OCI-LY1 (cell line): ENCODE data around the gene GRIN2A.

Experiments used
- EZH2 ChIP-seq: fragments of 200-600 bp; sonication (generic), shearing (Covaris generic); IDR thresholded peaks from 2 replicates; pipeline ENCODE4 v1.8.0; 2017; ENCODE audit warnings: borderline replicate concordance, mixed run types, mild to moderate bottlenecking, antibody characterized with exemption, low read length, moderate library complexity, mixed read lengths
- TF ChIP-seq, protein P1 (sequence below): fragments of 200-600 bp; sonication (generic), shearing (Covaris generic); IDR thresholded peaks from 2 replicates; pipeline ENCODE4 v1.5.1; 2017; ENCODE audit warnings: mild to moderate bottlenecking, antibody characterized with exemption, low read length, moderate library complexity, mixed read lengths

DNA sequence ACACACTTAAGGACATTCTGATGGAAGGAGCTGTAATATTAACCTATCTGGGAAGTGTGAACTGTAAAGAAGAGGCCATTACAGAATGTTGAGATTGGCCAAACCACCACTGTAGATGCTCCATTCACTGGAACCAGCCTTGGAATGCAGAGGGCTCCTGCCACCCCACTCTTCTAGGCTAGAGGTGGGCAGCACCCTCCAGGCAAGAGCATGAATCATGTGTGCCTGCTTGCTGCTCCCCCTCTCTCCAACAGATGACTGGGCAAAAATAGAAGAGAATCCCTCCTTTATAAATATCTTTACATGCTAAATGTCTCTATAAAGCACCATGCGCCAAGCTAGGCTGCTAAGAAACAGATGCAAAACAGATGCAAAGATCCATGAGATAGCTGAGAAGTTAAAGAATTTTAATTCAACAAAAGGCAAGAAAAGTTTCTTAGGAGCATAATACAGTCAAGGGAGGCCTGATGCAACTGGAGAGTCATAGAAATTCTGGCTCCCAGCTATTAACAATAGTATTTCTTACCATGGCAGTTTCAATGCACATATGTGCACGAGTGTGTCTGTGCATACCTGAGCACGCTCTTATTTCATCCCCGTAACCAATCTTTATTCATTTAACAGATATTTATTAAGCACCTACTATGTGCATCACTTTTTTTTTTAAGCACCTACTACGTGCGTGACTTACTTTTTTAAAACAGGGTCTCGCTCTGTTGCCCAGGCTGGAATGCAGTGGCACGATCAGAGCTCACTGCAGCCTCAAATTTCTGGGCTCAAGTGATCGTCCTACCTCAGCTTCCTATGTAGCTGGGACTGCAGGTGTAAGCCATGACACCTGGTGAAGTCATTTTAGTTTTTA lies 53.6 kb downstream of the GRIN2A start:
- TF ChIP-seq EZH2, result no peak
- TF ChIP-seq, protein P1, sequence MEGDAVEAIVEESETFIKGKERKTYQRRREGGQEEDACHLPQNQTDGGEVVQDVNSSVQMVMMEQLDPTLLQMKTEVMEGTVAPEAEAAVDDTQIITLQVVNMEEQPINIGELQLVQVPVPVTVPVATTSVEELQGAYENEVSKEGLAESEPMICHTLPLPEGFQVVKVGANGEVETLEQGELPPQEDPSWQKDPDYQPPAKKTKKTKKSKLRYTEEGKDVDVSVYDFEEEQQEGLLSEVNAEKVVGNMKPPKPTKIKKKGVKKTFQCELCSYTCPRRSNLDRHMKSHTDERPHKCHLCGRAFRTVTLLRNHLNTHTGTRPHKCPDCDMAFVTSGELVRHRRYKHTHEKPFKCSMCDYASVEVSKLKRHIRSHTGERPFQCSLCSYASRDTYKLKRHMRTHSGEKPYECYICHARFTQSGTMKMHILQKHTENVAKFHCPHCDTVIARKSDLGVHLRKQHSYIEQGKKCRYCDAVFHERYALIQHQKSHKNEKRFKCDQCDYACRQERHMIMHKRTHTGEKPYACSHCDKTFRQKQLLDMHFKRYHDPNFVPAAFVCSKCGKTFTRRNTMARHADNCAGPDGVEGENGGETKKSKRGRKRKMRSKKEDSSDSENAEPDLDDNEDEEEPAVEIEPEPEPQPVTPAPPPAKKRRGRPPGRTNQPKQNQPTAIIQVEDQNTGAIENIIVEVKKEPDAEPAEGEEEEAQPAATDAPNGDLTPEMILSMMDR, result no peak
